ENCODE data around the gene POGZ.
A peak's percentile ranks its signal among the peaks of the same experiment; 100 is the strongest.
"Not testable (repeated sequence)": the region's sequence is repeated elsewhere in the genome, so short reads cannot be mapped to it uniquely, and the experiment has no call there.

POGZ gene

DNA sequence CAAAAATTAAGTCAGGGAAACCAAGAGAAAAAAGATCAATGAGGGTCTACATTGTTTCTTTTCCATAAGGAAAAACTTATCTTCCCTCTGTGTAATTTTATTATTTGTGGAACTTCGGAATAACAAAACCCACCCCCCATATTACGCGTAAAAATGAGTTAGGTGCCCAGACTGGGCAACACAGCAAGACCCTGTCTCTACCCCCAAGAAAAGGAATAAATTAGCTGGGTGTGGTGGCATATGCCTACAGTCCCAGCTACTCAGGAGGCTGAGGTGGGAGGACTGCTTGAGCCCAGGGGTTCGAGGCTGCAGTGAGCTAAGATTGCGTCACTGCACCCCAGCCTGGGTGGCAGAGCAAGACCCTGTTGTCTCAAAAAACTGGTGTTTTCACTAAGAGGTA lies 39.5 kb downstream of the POGZ start:
- Mint-ChIP-seq H3K9me3 (no peaks in the 10 kb centered on the region), H3K36me3 (ENCODE audit: low read depth) (peaks cover 96% of the 10 kb centered on the region), H3K4me3 (no peak overlapping the region), H3K27ac (no peak overlapping the region), H3K27me3 (no peaks in the 10 kb centered on the region), H3K4me1 (ENCODE audit: low read depth) (no peaks in the 10 kb centered on the region)
- intact Hi-C loops (cut with micrococcal nuclease): no loop called here

DNA sequence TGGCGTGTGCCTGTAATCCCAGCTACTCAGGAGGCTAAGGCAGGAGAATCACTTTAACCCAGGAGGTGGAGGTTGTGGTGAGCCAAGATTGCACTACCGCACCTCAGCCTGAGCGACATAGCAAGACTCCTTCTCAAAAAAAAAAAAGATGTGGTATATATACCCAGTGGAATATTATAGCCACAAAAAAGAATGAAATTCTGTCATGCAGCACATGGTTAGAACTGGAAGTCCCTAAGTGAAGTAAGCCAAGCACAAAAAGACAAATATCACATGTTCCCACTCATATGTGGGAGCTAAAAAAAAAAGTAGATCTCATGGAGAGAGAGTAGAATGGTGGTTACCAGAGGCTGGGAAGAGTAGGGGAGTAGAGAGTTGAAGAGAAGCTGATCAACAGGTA lies 41.2 kb downstream of the POGZ start:
- H3K27me3 Mint-ChIP-seq: no peaks in the 10 kb centered on the region
- H3K27ac Mint-ChIP-seq: no peak overlapping the region
- no peaks in the 10 kb centered on the region for H3K4me1 Mint-ChIP-seq (ENCODE audit: low read depth)
- intact Hi-C loops (cut with micrococcal nuclease): no loop called here
- no peaks in the 10 kb centered on the region for H3K9me3 Mint-ChIP-seq
- no peak overlapping the region for H3K4me3 Mint-ChIP-seq
- H3K36me3 Mint-ChIP-seq (ENCODE audit: low read depth): peaks cover 93% of the 10 kb centered on the region

DNA sequence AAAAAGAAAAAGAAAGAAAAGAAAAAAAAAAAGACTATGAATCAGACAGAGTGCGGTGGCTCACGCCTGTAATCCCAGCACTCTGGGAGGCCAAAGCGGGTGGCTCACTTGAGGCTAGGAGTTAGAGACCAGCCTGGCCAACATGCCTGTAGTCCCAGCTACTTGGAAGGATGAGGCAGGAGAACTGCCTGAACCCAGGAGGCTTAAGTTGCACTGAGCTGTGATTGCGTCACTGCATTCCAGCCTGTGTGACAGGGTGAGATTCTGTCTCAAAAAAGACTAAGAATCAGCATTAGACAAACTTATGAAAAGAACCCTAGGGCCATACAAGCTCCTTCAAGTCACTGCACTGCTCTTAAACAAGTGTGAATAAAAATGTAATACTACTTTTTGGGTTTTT lies 43.1 kb downstream of the POGZ start:
- H3K4me3 Mint-ChIP-seq: no peak overlapping the region
- intact Hi-C loops (cut with micrococcal nuclease): no loop called here
- no peaks in the 10 kb centered on the region for H3K4me1 Mint-ChIP-seq (ENCODE audit: low read depth)
- H3K9me3 Mint-ChIP-seq: no peaks in the 10 kb centered on the region
- H3K27me3 Mint-ChIP-seq: no peaks in the 10 kb centered on the region
- H3K27ac Mint-ChIP-seq: no peak overlapping the region
- H3K36me3 Mint-ChIP-seq (ENCODE audit: low read depth): peaks cover 92% of the 10 kb centered on the region

DNA sequence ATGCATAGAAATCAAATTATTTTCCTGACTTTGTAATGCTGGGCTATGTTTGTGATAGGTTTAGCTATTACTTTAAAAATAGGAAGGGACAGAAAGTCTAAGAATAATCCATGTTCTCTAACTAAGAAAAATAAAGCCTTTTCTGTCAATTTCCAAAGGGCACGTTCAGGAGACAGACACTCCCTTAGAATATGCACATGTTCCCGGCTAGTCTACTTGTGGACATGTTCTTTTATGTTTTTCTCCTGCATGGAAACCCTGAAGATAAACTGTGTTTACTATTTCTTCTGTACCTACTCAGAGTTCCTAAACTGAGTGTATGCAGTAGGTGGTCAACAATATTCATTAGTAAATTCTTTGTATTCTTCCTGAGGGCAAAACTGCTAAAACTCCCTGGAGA lies 47.4 kb downstream of the POGZ start:
- no peak overlapping the region for H3K4me3 Mint-ChIP-seq
- H3K36me3 Mint-ChIP-seq (ENCODE audit: low read depth): peaks cover 97% of the 10 kb centered on the region
- no peak overlapping the region for H3K27ac Mint-ChIP-seq
- H3K27me3 Mint-ChIP-seq: no peaks in the 10 kb centered on the region
- H3K4me1 Mint-ChIP-seq (ENCODE audit: low read depth): no peaks in the 10 kb centered on the region
- no peaks in the 10 kb centered on the region for H3K9me3 Mint-ChIP-seq
- intact Hi-C loops (cut with micrococcal nuclease): no loop called here

DNA sequence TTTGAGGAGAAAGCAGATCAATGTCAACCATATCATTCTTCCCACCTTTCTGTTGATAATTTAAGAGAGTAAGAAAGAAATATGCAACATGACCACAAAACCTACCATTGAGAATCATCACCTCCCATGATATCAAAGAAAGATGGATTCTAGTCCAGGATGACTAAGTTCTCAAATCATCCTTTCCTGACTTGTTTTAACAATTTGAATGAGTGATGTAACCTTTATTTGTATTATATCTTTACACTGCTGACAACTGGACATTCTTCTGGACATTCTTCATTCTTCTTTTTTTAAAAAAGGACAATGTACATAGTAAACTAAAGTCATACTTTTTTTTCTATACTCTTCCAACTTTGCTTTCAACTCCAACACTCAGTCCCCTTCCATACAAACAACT lies 50.4 kb downstream of the POGZ start:
- no peak overlapping the region for H3K27ac Mint-ChIP-seq
- H3K36me3 Mint-ChIP-seq (ENCODE audit: low read depth): peaks cover 97% of the 10 kb centered on the region
- H3K4me3 Mint-ChIP-seq: no peak overlapping the region
- no peaks in the 10 kb centered on the region for H3K27me3 Mint-ChIP-seq
- no peaks in the 10 kb centered on the region for H3K9me3 Mint-ChIP-seq
- intact Hi-C loops (cut with micrococcal nuclease): no loop called here
- H3K4me1 Mint-ChIP-seq (ENCODE audit: low read depth): no peaks in the 10 kb centered on the region

DNA sequence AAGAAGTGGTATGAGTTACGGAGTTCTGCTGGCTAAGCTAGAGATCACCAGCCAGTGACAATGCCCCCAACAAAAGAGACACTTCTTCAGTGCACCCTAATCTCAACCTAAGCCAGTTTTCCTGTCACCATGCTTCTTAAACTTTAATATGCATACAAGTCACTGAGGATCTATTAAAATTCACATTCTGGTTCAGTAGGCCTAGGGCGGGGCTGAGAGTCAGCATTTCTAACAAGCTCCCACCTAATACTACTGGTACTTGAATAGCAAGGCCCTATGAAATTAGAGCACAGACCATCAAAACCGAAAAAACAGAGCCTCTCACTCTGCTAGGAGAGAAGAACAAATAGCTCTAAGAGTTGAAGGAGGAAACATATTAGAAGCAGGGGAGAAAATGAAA lies 52.0 kb downstream of the POGZ start:
- Mint-ChIP-seq H3K9me3 (no peaks in the 10 kb centered on the region), H3K4me3 (no peak overlapping the region), H3K27ac (no peak overlapping the region), H3K36me3 (ENCODE audit: low read depth) (peaks cover 97% of the 10 kb centered on the region), H3K4me1 (ENCODE audit: low read depth) (no peaks in the 10 kb centered on the region), H3K27me3 (no peaks in the 10 kb centered on the region)
- intact Hi-C loops (cut with micrococcal nuclease): no loop called here

DNA sequence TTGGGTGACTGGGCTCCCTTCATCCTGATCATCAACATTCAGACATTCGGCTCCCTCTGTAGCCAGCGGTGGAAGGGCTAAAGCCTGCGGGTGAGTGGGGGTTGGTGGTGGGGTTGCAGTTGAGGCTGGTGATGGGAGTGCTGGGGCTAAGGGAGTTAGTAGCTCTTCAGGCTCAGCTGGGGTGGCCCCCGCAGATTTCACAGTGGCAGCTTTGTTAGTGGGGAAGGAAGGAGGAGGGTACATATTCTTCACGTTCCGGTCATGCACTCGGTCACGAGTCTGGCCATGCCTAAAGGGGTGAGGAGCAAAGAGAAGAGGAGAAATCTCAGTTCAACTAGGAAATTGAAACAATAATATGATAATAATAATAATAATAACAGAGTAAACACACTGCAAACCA lies 53.1 kb downstream of the POGZ start:
- H3K4me3 Mint-ChIP-seq: no peak overlapping the region
- no peaks in the 10 kb centered on the region for H3K27me3 Mint-ChIP-seq
- no peaks in the 10 kb centered on the region for H3K9me3 Mint-ChIP-seq
- H3K4me1 Mint-ChIP-seq (ENCODE audit: low read depth): peaks cover under 1% of the 10 kb centered on the region
- intact Hi-C loops (cut with micrococcal nuclease): no loop called here
- no peak overlapping the region for H3K27ac Mint-ChIP-seq
- peaks cover 97% of the 10 kb centered on the region for H3K36me3 Mint-ChIP-seq (ENCODE audit: low read depth)

DNA sequence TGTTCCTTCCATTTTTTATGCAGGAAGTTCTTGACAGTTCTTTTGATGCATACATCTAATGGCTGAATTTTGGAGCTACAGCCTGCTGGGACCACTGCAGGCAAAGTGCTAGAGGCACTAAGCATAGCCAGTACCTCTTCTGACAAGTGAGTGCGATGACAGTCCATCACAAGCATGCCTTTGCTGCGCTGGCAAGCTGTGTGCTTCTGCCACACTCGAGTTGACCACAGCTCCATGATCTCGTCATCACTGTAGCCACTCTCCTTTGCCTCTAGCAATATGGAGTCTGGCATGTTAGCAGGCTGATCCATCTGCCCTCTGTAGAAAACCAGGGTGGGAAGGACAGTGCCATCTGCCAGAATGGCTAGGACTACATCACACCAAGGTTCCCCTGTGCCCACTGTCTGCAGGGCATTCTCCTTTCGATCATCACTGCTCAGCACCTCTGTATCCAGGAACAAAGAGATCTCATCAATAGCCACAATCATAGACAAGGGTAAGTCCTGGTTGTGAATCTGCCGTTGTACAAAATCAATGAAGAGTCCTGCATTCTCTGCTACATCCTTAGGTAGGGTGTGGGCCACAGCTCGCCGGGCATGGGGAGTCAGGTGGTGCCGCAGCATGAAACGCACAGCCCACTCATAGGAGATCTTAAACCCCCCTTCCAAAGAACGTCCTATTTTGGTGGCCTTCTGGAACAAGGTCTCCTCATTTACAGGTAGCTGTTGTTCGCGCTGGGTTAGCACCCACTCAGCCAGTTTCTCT lies 53.9 kb downstream of the POGZ start:
- intact Hi-C loops (cut with micrococcal nuclease): no loop called here
- Mint-ChIP-seq H3K9me3 (no peaks in the 10 kb centered on the region), H3K27me3 (no peaks in the 10 kb centered on the region), H3K4me3 (no peak overlapping the region), H3K36me3 (ENCODE audit: low read depth) (peaks cover 97% of the 10 kb centered on the region), H3K27ac (no peak overlapping the region), H3K4me1 (ENCODE audit: low read depth) (peaks cover 8% of the 10 kb centered on the region)

DNA sequence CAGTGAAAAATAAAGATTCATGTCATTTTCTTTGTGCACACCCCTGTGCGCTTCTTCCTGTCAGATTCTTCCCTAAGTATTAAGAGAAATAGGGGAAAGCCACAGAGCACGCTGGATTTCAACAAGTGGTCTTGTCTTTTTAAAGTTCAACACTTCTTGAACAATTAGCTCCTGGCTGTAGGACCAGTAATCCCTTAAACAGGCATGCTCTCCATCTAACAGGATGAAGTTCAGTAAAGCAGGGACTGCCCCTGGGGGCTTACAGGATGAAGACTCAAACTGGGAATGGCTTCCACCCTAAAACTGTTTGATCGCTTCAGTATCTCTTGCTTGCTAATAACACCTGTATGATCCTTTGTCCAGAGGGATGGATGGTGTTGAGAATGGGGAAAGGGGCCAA lies 55.7 kb downstream of the POGZ start:
- no peak overlapping the region for H3K27ac Mint-ChIP-seq
- H3K27me3 Mint-ChIP-seq: no peaks in the 10 kb centered on the region
- H3K36me3 Mint-ChIP-seq (ENCODE audit: low read depth): peaks cover 90% of the 10 kb centered on the region
- no peaks in the 10 kb centered on the region for H3K9me3 Mint-ChIP-seq
- intact Hi-C loops (cut with micrococcal nuclease): no loop called here
- H3K4me1 Mint-ChIP-seq (ENCODE audit: low read depth): peaks cover 18% of the 10 kb centered on the region
- no peak overlapping the region for H3K4me3 Mint-ChIP-seq

DNA sequence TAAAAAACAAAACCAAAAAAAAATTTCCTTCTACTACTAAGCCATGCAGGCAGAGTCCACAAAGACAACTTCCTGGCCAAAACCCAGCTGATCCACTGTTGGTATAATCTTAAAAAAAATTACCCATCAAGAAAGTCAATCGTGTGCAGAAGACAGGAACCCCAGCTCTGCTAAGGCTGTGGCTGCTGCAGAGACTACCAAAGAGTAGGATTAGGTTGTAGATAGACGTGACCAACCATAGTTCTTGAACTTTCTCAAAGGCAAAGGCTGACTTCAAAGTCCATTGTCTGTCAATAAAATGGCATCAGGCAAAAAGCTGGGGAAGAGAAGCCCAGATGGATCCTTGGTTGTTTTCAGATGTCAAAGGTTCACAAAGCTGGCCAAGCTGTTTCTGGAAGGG lies 56.5 kb downstream of the POGZ start:
- no peak overlapping the region for H3K27ac Mint-ChIP-seq
- H3K9me3 Mint-ChIP-seq: no peaks in the 10 kb centered on the region
- H3K4me1 Mint-ChIP-seq (ENCODE audit: low read depth): peaks cover 18% of the 10 kb centered on the region
- peaks cover 82% of the 10 kb centered on the region for H3K36me3 Mint-ChIP-seq (ENCODE audit: low read depth)
- intact Hi-C loops (cut with micrococcal nuclease): no loop called here
- H3K4me3 Mint-ChIP-seq: no peak overlapping the region
- H3K27me3 Mint-ChIP-seq: no peaks in the 10 kb centered on the region

DNA sequence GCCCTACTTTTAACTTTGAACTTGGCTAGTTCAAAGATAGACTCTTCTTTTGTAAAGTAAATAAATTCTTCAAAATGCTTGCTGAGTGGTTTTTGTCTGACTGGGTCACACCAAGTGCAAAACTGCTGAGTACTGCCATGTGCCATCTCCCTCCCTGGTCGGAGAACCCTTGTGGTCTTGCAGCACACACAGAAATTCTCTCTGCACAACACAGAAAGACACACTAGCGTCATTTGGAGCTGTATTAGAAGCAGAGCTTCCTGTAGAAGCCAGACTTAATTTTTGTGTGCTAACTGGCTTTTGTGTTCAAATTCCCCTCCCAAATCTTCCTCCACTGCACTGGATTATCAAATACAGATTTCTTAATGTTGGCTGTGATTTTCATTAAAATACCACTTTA lies 57.4 kb downstream of the POGZ start:
- H3K27ac Mint-ChIP-seq: no peak overlapping the region
- no peak overlapping the region for H3K4me3 Mint-ChIP-seq
- no peaks in the 10 kb centered on the region for H3K9me3 Mint-ChIP-seq
- peaks cover 73% of the 10 kb centered on the region for H3K36me3 Mint-ChIP-seq (ENCODE audit: low read depth)
- peaks cover 1% of the 10 kb centered on the region for H3K27me3 Mint-ChIP-seq
- intact Hi-C loops (cut with micrococcal nuclease): no loop called here
- peaks cover 18% of the 10 kb centered on the region for H3K4me1 Mint-ChIP-seq (ENCODE audit: low read depth)

DNA sequence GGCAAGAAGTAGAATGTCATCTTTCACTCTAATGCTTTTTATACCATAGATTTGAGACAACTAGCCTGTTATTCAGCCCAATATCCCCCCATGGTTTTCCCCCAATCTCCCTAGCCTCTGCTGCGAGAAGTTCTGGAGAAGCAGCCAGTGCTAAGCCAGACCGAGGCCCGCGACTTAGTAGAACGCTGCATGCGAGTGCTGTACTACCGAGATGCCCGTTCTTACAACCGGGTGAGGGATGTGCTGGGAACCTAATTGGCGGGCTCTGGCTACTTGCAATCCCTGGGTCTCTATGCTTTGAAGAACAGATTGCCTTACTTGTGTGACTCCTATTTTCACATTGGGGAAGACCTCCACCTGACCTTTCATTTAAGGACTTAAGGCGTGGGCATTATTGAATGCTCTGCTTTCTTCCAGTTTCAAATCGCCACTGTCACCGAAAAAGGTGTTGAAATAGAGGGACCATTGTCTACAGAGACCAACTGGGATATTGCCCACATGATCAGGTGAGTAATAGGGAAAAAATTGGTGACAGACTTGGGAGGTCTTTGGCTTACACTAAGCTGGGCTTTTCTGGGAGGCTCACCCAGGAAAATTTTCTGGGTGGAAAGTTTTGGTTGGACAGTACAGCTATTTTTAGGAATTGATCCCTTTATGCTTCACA lies 58.0 kb downstream of the POGZ start:
- intact Hi-C loops (cut with micrococcal nuclease): no loop called here
- H3K4me1 Mint-ChIP-seq (ENCODE audit: low read depth): peaks cover 18% of the 10 kb centered on the region

DNA sequence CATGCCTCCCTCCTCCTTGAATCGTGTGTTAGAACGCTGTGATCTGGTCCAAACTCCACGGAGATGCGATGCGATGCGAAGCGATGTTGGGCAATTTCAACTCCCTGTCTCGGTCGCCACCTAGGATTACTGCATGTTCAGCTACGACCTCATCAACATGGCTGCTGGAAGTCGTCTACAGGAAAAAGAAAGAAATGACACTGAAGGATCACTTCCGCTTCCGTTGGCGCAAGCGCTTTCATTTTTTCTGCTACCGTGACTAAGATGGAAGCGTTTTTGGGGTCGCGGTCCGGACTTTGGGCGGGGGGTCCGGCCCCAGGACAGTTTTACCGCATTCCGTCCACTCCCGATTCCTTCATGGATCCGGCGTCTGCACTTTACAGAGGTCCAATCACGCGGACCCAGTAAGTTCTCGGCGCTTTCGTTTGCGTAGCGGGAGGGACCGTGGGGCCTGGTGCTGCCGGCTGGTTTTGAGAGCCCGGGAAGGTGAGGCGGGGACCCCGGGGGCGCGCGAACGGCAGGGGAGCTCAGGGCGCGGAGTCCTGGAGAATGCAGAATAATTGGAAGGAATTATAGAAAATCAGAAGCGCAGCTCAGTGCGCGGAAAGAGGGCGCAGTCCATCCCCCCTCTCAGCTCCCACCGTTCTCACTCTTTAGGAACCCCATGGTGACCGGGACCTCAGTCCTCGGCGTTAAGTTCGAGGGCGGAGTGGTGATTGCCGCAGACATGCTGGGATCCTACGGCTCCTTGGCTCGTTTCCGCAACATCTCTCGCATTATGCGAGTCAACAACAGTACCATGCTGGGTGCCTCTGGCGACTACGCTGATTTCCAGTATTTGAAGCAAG lies 59.7 kb downstream of the POGZ start, which contains the start of gene PSMB4:
Gene PSMB4 (plus strand): TSS at position 250 of the 848 bp plus-strand sequence. CDS start 15 bp downstream, at position 265.
- Mint-ChIP-seq H3K36me3 (ENCODE audit: low read depth) (peaks cover 50% of the 10 kb centered on the region), H3K27me3 (peaks cover 8% of the 10 kb centered on the region), H3K4me1 (ENCODE audit: low read depth) (peaks cover 18% of the 10 kb centered on the region), H3K4me3 (peak within 1 kb of the TSS; percentile 91), H3K9me3 (no peaks in the 10 kb centered on the region), H3K27ac (peak within 1 kb of the TSS; percentile 99)
- intact Hi-C loops (cut with micrococcal nuclease): loop anchor here (1.0 to 2.0 kb wide), 2 partner anchors 53 to 72 kb away; partner anchors contain the start of genes PI4KB and RFX5

More for the DNA sequence above, 58.0 kb downstream of the POGZ start:
- Mint-ChIP-seq H3K36me3 (ENCODE audit: low read depth) (peaks cover 67% of the 10 kb centered on the region), H3K27ac (no peak overlapping the region), H3K27me3 (peaks cover 2% of the 10 kb centered on the region), H3K4me3 (no peak overlapping the region), H3K9me3 (no peaks in the 10 kb centered on the region)

DNA sequence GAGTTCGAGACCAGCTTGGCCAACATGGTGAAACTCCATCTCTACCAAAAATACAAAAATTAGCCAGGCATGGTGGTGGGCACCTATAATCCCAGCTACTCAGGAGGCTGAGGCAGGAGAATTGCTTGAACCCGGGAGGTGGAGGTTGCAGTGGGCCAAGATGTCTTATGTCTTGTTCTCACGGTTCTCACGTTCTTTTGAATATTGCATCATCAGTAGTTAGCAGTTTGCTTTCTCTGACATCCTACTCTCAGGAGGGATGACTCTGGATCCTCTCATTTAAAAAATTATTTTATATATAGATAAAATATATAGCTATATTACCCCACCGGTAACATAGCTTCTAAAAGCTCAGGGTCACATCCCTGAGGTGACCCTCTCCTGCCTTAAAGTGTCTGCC lies 63.0 kb downstream of the POGZ start:
- intact Hi-C loops (cut with micrococcal nuclease): not testable (repeated sequence)

More for the DNA sequence above, 63.0 kb downstream of the POGZ start:
- Mint-ChIP-seq H3K36me3 (ENCODE audit: low read depth) (peaks cover 20% of the 10 kb centered on the region), H3K27me3 (peaks cover 16% of the 10 kb centered on the region), H3K4me1 (ENCODE audit: low read depth) (peaks cover 18% of the 10 kb centered on the region)
- H3K27ac Mint-ChIP-seq, H3K9me3 Mint-ChIP-seq, H3K4me3 Mint-ChIP-seq: not testable (repeated sequence)
